Measurements from ENCODE around the gene PIK3CG. TPM values are rescaled to one million over a fixed set of nuclear protein-coding genes. Genes with fewer than 3 reads are reported as not detected.
"Not testable (repeated sequence)": the region's sequence is repeated elsewhere in the genome, so short reads cannot be mapped to it uniquely, and the experiment has no call there.

The PIK3CG gene
- total RNA-seq, 1 donor from 2014 or later: 0.23 TPM

GRCh38 chr7:106896231-106896630, 31.1 kb downstream of the PIK3CG start:
- no peak overlapping the region for H3K4me3 ChIP-seq (ENCODE audit: low read depth, low read length)
- no peak for TF ChIP-seq CTCF (conservative IDR thresholded peaks at IDR 0.05; ENCODE audit: low read depth, low read length)
- no peak for DNase-seq (ENCODE audit: low read depth)

GRCh38 chr7:106897553-106897952, 32.5 kb downstream of the PIK3CG start:
- not testable (repeated sequence) for DNase-seq (ENCODE audit: low read depth); H3K4me3 ChIP-seq (ENCODE audit: low read depth, low read length)

GRCh38 chr7:106898967-106899366, 33.9 kb downstream of the PIK3CG start:
- not testable (repeated sequence) for DNase-seq (ENCODE audit: low read depth); H3K4me3 ChIP-seq (ENCODE audit: low read depth, low read length)

- H3K4me3 ChIP-seq (ENCODE audit: low read depth, low read length): no peak overlapping the region
- DNase-seq (ENCODE audit: low read depth): no peak
- TF ChIP-seq CTCF (conservative IDR thresholded peaks at IDR 0.05; ENCODE audit: low read depth, low read length): no peak
Observed at GRCh38 chr7:106901828-106902441, 36.9 kb downstream of the PIK3CG start.

- no peak overlapping the region for H3K4me3 ChIP-seq (ENCODE audit: low read depth, low read length)
- no peak for TF ChIP-seq CTCF (conservative IDR thresholded peaks at IDR 0.05; ENCODE audit: low read depth, low read length)
- DNase-seq (ENCODE audit: low read depth): no peak
Observed at GRCh38 chr7:106905734-106906133, 40.7 kb downstream of the PIK3CG start.

GRCh38 chr7:106911959-106912358, 46.9 kb downstream of the PIK3CG start:
- DNase-seq (ENCODE audit: low read depth): no peak
- TF ChIP-seq CTCF (conservative IDR thresholded peaks at IDR 0.05; ENCODE audit: low read depth, low read length): no peak
- no peak overlapping the region for H3K4me3 ChIP-seq (ENCODE audit: low read depth, low read length)

- DNase-seq (ENCODE audit: low read depth): no peak
- no peak overlapping the region for H3K4me3 ChIP-seq (ENCODE audit: low read depth, low read length)
- no peak for TF ChIP-seq CTCF (conservative IDR thresholded peaks at IDR 0.05; ENCODE audit: low read depth, low read length)
Observed at GRCh38 chr7:106914018-106914607, 49.0 kb downstream of the PIK3CG start.

GRCh38 chr7:106915407-106915806, 50.3 kb downstream of the PIK3CG start:
- H3K4me3 ChIP-seq (ENCODE audit: low read depth, low read length): no peak overlapping the region
- no peak for DNase-seq (ENCODE audit: low read depth)
- no peak for TF ChIP-seq CTCF (conservative IDR thresholded peaks at IDR 0.05; ENCODE audit: low read depth, low read length)
